Hepatocyte (in vitro differentiated cells): Measurements from ENCODE around the gene FMNL3. TPM values are rescaled to one million over a fixed set of nuclear protein-coding genes. Genes with fewer than 3 reads are reported as not detected.

ENCODE experiments used
- DNase-seq: peaks from one replicate; pipeline ENCODE4 v3.0.0-alpha.2; 2016; ENCODE audit warnings: low spot score
- H2AFZ ChIP-seq: fragments of 200-600 bp; sonication (generic); 2 replicates; pipeline ENCODE4 v1.6.0; 2016; ENCODE audit warnings: antibody characterized with exemption, mild to moderate bottlenecking
- H3K27ac ChIP-seq: fragments of 200-600 bp; sonication (generic); 2 replicates; pipeline ENCODE4 v1.5.1; 2016; ENCODE audit warnings: mild to moderate bottlenecking
- H3K27me3 ChIP-seq: fragments of 200-600 bp; sonication (generic); 2 replicates; pipeline ENCODE4 v1.6.1; 2016
- H3K36me3 ChIP-seq: fragments of 200-600 bp; sonication (generic); replicated peaks from 2 replicates; pipeline ENCODE4 v1.5.1; 2016; ENCODE audit warnings: low read depth; ENCODE audit not compliant: insufficient read depth
- H3K4me1 ChIP-seq: fragments of 200-600 bp; sonication (generic); 2 replicates; pipeline ENCODE4 v1.5.1; 2016; ENCODE audit warnings: mild to moderate bottlenecking, moderate library complexity; ENCODE audit not compliant: insufficient read depth
- H3K4me2 ChIP-seq: fragments of 200-600 bp; sonication (generic); 2 replicates; pipeline ENCODE4 v1.6.0; 2016
- H3K4me3 ChIP-seq: fragments of 200-600 bp; sonication (generic); 2 replicates; pipeline ENCODE4 v1.5.1; 2016; ENCODE audit warnings: mild to moderate bottlenecking
- H3K79me2 ChIP-seq: fragments of 200-600 bp; sonication (generic); 2 replicates; pipeline ENCODE4 v1.6.0; 2017; ENCODE audit warnings: mild to moderate bottlenecking
- H3K9me2 ChIP-seq: fragments of 200-600 bp; sonication (generic); replicated peaks from 2 replicates; pipeline ENCODE4 v1.6.0; 2017; ENCODE audit warnings: mild to moderate bottlenecking; ENCODE audit not compliant: insufficient read depth
- H3K9me3 ChIP-seq: fragments of 200-600 bp; sonication (generic); 2 replicates; pipeline ENCODE4 v1.5.1; 2016; ENCODE audit warnings: low read depth, mild to moderate bottlenecking
- H4K20me1 ChIP-seq: fragments of 200-600 bp; sonication (generic); 2 replicates; pipeline ENCODE4 v1.6.0; 2016; ENCODE audit warnings: mild to moderate bottlenecking; ENCODE audit not compliant: insufficient read depth, poor library complexity, severe bottlenecking
- EZH2 ChIP-seq: fragments of 200-600 bp; sonication (generic); IDR thresholded peaks from 2 replicates; pipeline ENCODE4 v1.6.1; 2016; ENCODE audit warnings: antibody characterized with exemption, mild to moderate bottlenecking, borderline replicate concordance
- EZH2phosphoT487 ChIP-seq: fragments of 200-600 bp; sonication (generic); IDR thresholded peaks from one replicate; pipeline ENCODE4 v1.6.1; 2018; ENCODE audit warnings: antibody characterized with exemption, mild to moderate bottlenecking, low read depth, moderate library complexity; ENCODE audit not compliant: unreplicated experiment, severe bottlenecking
- WGBS: methylation state at CpG from one replicate; pipeline ENCODE4 v1.1.6; 2016; ENCODE audit warnings: low lambda C conversion rate; ENCODE audit errors: missing lambda C conversion rate; 5-methylcytosine and 5-hydroxymethylcytosine counted together
- polyA plus RNA-seq: library from polyadenylated mRNA; unstranded; fragments of >200 nt; fragmentation: Nextera tagmentation; extraction: Ambion mirVana; gene quantifications from 2 replicates; pipeline ENCODE4 v1.2.1, GENCODE V29; 2016
- total RNA-seq: library from RNA; depleted of rRNA; stranded (reverse); fragments of >200 nt; gene quantifications from 2 replicates; pipeline ENCODE4 v1.2.3, GENCODE V29; 2014
- TF ChIP-seq, protein P1 (sequence below): fragments of 200-600 bp; sonication (generic); IDR thresholded peaks from 2 replicates; pipeline ENCODE4 v1.5.1; 2016; ENCODE audit warnings: antibody characterized with exemption, mild to moderate bottlenecking; ENCODE audit not compliant: poor library complexity

FMNL3 gene
- total and polyA plus RNA-seq, 2 experiments from 2014 or later = 5.8 to 8.3 TPM

DNA sequence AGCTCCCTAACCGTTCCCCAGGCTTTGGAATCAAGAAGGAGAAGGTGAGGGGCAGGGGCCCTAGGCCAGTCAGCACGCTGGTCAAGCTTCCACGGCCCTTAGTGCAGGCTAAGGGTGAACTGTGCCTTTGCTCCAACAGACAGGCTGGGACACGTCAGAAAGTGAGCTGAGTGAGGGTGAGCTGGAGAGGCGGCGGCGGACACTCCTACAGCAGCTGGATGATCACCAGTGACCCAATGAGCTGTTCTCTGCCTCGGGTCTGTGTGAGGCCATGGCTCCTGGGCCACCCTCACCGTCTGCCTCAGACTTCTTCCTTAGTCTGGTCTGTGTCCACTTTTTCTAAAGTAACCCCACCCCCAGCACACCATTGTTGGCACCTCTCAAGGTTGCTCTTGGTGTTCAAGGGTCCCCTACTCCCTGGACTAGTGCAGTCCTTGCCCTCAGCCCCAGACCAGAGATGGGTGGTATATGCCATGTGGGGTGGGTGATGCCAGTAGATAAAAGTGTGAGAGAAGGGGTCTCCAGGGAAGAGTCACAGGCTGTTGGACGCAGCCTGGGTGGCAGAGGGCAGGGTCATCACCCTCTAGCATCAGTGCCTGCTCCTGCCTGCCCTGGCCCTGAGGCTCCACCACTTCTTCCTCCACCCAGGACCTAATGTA is 63.1 kb downstream of the FMNL3 start:
- H4K20me1 ChIP-seq = no peaks in the 10 kb centered on the region
- no peak overlapping the region for H3K27ac ChIP-seq
- no peaks in the 10 kb centered on the region for H3K9me3 ChIP-seq
- no peak overlapping the region for H3K4me3 ChIP-seq
- WGBS = 85% methylated on average over 10 of the region's 10 CpGs
- TF ChIP-seq EZH2 = no peak
- TF ChIP-seq, protein P1, sequence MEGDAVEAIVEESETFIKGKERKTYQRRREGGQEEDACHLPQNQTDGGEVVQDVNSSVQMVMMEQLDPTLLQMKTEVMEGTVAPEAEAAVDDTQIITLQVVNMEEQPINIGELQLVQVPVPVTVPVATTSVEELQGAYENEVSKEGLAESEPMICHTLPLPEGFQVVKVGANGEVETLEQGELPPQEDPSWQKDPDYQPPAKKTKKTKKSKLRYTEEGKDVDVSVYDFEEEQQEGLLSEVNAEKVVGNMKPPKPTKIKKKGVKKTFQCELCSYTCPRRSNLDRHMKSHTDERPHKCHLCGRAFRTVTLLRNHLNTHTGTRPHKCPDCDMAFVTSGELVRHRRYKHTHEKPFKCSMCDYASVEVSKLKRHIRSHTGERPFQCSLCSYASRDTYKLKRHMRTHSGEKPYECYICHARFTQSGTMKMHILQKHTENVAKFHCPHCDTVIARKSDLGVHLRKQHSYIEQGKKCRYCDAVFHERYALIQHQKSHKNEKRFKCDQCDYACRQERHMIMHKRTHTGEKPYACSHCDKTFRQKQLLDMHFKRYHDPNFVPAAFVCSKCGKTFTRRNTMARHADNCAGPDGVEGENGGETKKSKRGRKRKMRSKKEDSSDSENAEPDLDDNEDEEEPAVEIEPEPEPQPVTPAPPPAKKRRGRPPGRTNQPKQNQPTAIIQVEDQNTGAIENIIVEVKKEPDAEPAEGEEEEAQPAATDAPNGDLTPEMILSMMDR = no peak
- no peak for TF ChIP-seq EZH2phosphoT487
- H3K9me2 ChIP-seq = no peaks in the 10 kb centered on the region
- H2AFZ ChIP-seq = no peak overlapping the region
- no peak overlapping the region for H3K4me2 ChIP-seq
- no peaks in the 10 kb centered on the region for H3K36me3 ChIP-seq
- no peaks in the 10 kb centered on the region for H3K27me3 ChIP-seq
- no peaks in the 10 kb centered on the region for H3K79me2 ChIP-seq
- no peaks in the 10 kb centered on the region for H3K4me1 ChIP-seq
- no peak for DNase-seq

DNA sequence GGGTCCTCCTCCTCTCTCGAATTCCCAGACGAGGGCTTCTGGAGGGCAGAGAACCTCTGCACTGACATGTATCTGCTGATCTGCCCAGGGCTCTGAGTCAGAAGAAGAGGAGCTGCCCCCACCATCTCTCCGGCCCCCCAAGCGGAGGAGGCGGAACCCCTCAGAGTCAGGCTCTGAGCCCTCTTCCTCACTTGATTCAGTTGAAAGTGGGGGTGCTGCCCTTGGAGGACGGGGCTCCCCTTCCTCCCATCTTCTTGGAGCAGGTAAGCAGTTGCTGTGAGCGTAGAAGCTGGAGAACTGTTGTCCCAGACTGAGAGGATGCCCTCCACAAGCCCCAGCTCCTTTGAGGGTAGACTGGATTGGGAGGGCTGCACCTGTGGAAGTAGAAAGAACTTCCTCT is 64.1 kb downstream of the FMNL3 start:
- no peak overlapping the region for H3K27ac ChIP-seq

DNA sequence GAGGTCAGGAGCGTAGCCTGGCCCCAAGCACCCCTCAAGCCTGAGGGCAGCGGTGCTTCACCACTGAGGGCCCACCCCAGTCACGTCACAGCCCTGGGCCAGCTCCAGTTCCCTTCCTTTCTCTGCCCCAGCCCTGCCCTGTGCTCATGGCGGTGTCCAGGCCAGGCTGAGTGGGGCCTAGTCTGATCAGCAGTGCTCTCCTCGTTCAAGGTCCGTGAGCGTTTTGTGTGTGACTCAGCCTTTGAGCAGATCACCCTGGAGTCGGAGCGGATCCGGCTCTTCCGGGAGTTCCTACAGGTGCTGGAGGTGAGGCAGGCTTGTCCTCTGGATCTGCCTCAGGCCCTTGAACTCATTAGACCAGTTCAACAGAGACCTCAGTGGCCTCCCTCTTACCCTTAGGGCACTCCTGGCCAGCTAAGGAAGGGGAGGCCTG is 64.8 kb downstream of the FMNL3 start:
- DNase-seq = peak; percentile 52
- no peaks in the 10 kb centered on the region for H3K9me3 ChIP-seq
- TF ChIP-seq EZH2phosphoT487 = no peak
- TF ChIP-seq, protein P1 = no peak
- no peak for TF ChIP-seq EZH2

More for the DNA sequence above, 64.1 kb downstream of the FMNL3 start:
- H2AFZ ChIP-seq = no peak overlapping the region
- H3K4me3 ChIP-seq = no peak overlapping the region
- no peaks in the 10 kb centered on the region for H3K79me2 ChIP-seq
- TF ChIP-seq EZH2phosphoT487 (no peak), EZH2 (no peak)
- TF ChIP-seq, protein P1 = no peak
- no peaks in the 10 kb centered on the region for H3K27me3 ChIP-seq
- H3K9me3 ChIP-seq = no peaks in the 10 kb centered on the region
- WGBS = 97% methylated on average over 7 of the region's 7 CpGs
- no peak overlapping the region for H3K4me2 ChIP-seq
- DNase-seq = no peak
- H3K4me1 ChIP-seq = no peaks in the 10 kb centered on the region
- no peaks in the 10 kb centered on the region for H4K20me1 ChIP-seq
- no peaks in the 10 kb centered on the region for H3K9me2 ChIP-seq
- H3K36me3 ChIP-seq = no peaks in the 10 kb centered on the region

More for the DNA sequence above, 64.8 kb downstream of the FMNL3 start:
- 77% methylated on average over 11 of the region's 11 CpGs for WGBS
- H3K4me2 ChIP-seq = no peak overlapping the region
- no peaks in the 10 kb centered on the region for H3K36me3 ChIP-seq
- no peak overlapping the region for H3K4me3 ChIP-seq
- no peaks in the 10 kb centered on the region for H3K27me3 ChIP-seq
- peaks cover 4% of the 10 kb centered on the region for H3K4me1 ChIP-seq
- no peaks in the 10 kb centered on the region for H3K9me2 ChIP-seq
- no peaks in the 10 kb centered on the region for H4K20me1 ChIP-seq
- no peak overlapping the region for H2AFZ ChIP-seq
- H3K27ac ChIP-seq = peak overlapping the region; percentile 72
- H3K79me2 ChIP-seq = no peaks in the 10 kb centered on the region
